Kidney epithelial cell (primary cell): ENCODE measurements around the gene CLEC4A. TPM values are rescaled to one million over a fixed set of nuclear protein-coding genes. Genes with fewer than 3 reads are reported as not detected.
A peak's percentile ranks its signal among the peaks of the same experiment; 100 is the strongest.
"Not testable (repeated sequence)": the region's sequence is repeated elsewhere in the genome, so short reads cannot be mapped to it uniquely, and the experiment has no call there.

ENCODE experiments used
- DNase-seq: peaks from one replicate; pipeline ENCODE4 v3.0.0-alpha.2; 2010; ENCODE audit warnings: low read depth
- H3K27me3 ChIP-seq: 2 replicates; pipeline ENCODE4 v1.6.0; 2011; ENCODE audit warnings: low read length; ENCODE audit not compliant: control insufficient read depth, insufficient read depth
- H3K36me3 ChIP-seq: 2 replicates; pipeline ENCODE4 v1.5.1; 2011; ENCODE audit warnings: low read length; ENCODE audit not compliant: control insufficient read depth, insufficient read depth
- H3K4me3 ChIP-seq: 2 replicates; pipeline ENCODE4 v1.5.1; 2011; ENCODE audit warnings: low read depth, mild to moderate bottlenecking, control low read depth, low read length
- total RNA-seq: library from RNA; depleted of rRNA; stranded (reverse); fragments of >200 nt; gene quantifications from 2 replicates; pipeline ENCODE4 v1.2.3, GENCODE V29; 2015
- TF ChIP-seq, protein P1 (sequence below): IDR thresholded peaks from 2 replicates; pipeline ENCODE4 v1.5.1; 2011; ENCODE audit warnings: mild to moderate bottlenecking, moderate library complexity, low read length, control low read depth, inconsistent platforms; ENCODE audit not compliant: insufficient read depth, poor library complexity, severe bottlenecking

CLEC4A gene
- total RNA-seq, 1 donor from 2014 or later: 0.50 TPM

DNA sequence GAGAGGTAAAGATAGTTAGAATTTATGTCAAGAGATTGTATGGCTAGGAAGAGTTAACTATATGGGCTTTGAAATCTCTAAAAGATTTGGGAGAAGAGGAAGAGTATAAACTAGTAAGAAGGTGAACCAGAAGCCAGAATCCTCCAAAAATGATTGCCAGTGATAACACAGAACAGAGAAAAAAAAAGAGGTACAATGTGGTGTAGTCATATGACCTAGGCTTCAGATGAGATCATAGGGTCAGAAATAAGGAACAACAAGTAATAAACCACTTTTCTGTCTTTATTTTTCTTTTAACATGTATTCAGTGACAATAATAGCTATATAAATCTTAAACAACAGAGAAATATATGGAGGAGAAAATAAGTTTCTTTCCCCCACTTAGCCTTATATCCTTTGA lies 43.3 kb upstream of the CLEC4A start:
- TF ChIP-seq, protein P1, sequence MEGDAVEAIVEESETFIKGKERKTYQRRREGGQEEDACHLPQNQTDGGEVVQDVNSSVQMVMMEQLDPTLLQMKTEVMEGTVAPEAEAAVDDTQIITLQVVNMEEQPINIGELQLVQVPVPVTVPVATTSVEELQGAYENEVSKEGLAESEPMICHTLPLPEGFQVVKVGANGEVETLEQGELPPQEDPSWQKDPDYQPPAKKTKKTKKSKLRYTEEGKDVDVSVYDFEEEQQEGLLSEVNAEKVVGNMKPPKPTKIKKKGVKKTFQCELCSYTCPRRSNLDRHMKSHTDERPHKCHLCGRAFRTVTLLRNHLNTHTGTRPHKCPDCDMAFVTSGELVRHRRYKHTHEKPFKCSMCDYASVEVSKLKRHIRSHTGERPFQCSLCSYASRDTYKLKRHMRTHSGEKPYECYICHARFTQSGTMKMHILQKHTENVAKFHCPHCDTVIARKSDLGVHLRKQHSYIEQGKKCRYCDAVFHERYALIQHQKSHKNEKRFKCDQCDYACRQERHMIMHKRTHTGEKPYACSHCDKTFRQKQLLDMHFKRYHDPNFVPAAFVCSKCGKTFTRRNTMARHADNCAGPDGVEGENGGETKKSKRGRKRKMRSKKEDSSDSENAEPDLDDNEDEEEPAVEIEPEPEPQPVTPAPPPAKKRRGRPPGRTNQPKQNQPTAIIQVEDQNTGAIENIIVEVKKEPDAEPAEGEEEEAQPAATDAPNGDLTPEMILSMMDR: no peak
- Histone ChIP-seq H3K36me3 (no peaks in the 10 kb centered on the region), H3K4me3 (no peak overlapping the region), H3K27me3 (no peaks in the 10 kb centered on the region)
- no peak for DNase-seq

DNA sequence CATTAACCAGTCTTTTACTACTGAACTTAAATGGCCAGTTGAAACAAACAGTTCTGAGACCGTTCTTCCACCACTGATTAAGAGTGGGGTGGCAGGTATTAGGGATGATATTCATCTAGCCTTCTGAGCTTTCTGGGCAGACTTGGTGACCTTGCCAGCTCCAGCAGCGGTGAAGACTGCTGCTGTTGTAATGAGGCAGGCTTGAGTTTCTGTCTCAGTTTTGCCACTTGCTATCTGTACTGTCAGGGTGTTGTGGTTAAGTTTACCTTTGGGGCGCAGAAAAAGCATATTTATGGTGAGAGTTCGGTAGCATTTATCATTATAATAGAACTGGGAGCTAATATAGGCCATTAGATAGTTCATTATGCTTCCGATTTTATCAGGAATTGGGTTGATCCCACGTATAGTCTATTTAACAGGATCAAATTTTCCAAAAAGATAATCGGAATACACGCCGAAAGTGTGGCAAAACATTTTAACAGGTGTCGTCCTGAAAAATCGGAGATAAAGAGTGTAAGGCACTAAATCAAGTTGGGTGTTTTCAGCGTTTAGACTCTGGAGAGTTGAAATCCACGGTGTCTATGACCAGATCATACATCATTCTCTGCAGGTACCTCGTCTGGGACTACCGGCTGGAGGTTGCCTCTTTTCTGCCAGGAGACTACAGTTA lies 42.0 kb upstream of the CLEC4A start:
- TF ChIP-seq, protein P1: no peak
- DNase-seq: no peak

DNA sequence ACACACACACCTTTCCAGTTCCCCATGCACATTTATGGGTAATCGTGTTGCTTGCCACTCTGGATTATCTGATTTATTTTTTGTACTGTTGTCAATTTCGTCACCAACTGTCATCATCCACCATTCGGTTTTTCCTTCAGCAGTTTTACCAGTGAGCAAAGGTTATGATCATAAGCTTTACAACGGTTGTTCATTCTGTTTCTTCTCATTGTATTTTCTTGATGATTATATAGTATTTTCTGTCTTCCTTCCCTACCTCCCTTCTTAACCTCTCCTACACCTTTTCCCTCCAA lies 40.7 kb upstream of the CLEC4A start:
- no peaks in the 10 kb centered on the region for H3K27me3 ChIP-seq
- DNase-seq: no peak
- H3K36me3 ChIP-seq: no peaks in the 10 kb centered on the region
- TF ChIP-seq, protein P1: no peak
- H3K4me3 ChIP-seq: peak overlapping the region; percentile 78

More for the DNA sequence above, 42.0 kb upstream of the CLEC4A start:
- Histone ChIP-seq H3K36me3 (no peaks in the 10 kb centered on the region), H3K4me3 (peak overlapping the region; percentile 78), H3K27me3 (no peaks in the 10 kb centered on the region)

DNA sequence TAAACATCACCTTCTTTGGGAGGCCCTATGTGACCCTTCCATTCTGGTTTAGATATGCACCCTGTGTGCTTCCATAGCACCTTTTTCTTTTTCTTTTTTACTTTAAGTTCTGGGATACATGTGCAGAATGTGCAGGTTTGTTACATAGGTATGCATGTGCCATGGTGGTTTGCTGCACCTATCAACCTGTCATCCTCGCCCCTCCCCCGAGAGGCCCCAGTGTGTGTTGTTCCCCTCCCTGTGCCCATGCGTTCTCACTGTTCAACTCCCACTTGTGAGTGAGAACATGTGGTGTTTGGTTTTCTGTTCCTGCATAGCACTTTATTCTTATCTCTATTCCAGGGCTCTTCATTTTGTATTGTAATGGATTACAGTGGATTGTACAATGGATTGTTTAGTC lies 39.1 kb upstream of the CLEC4A start:
- not testable (repeated sequence) for DNase-seq, H3K4me3 ChIP-seq, H3K27me3 ChIP-seq, H3K36me3 ChIP-seq

DNA sequence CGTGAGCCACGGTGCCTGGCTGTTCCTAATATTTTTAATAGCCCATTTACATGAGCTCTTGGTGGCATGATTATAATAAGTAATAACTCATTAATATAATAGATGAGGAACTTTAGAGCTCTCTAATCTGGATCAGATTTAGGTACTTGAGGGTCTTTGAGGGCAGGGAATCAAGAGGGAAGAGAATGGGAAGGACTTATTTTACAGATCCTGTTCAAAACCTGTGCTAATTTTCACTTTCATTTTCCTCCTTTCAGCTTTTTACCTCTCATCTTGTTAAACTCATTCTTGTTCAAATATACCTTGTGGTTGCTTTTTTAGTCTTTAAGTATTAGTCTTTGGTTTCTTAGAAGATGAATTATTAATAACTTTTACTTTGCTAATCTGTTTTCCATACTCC lies 35.8 kb upstream of the CLEC4A start:
- H3K27me3 ChIP-seq: no peaks in the 10 kb centered on the region
- no peak overlapping the region for H3K4me3 ChIP-seq
- no peak for DNase-seq
- TF ChIP-seq, protein P1: no peak
- H3K36me3 ChIP-seq: no peaks in the 10 kb centered on the region

DNA sequence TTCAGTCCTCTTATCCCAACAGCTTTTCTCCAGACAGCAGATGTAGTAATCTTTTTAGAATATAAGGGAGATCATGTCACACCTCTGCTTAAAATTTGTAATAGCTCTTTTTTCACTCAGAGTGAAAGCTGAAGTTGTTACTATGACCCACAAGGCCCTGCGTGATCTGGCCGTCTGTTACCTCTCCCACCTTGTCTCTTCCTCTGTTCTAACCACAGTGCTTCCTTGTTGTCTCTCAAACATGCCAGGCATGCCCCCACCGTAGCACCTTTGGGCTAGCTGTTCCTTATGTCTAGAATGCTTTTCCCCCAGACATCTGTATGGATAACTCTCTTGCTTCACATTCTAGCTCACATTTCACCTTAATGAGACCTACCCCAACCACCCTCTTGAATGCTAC lies 34.8 kb upstream of the CLEC4A start:
- no peak for DNase-seq
- TF ChIP-seq, protein P1: no peak
- H3K27me3 ChIP-seq: no peaks in the 10 kb centered on the region
- H3K4me3 ChIP-seq: no peak overlapping the region
- H3K36me3 ChIP-seq: no peaks in the 10 kb centered on the region

DNA sequence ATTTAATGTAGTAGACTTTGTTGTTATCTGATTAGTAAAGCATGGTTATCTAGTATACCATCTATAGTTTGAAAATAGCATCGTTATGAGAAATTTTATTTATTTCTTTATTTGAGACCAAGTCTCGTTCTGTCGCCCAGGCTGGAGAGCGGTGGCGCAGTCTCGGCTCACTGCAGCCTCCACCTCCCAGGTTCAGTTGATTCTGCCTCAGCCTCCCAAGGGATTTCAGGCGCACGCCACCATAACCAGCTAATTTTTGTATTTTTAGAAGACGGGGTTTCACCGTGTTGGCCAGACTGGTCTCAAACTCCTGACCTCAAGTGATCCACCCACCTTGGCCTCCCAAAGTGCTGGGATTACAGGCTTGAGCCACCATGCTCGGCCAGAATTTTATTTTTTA lies 34.1 kb upstream of the CLEC4A start:
- not testable (repeated sequence) for DNase-seq, H3K36me3 ChIP-seq, H3K27me3 ChIP-seq, H3K4me3 ChIP-seq
